ENCODE measurements around the gene PCSK1.
"Not testable (repeated sequence)": the region's sequence is repeated elsewhere in the genome, so short reads cannot be mapped to it uniquely, and the experiment has no call there.

PCSK1 gene

DNA sequence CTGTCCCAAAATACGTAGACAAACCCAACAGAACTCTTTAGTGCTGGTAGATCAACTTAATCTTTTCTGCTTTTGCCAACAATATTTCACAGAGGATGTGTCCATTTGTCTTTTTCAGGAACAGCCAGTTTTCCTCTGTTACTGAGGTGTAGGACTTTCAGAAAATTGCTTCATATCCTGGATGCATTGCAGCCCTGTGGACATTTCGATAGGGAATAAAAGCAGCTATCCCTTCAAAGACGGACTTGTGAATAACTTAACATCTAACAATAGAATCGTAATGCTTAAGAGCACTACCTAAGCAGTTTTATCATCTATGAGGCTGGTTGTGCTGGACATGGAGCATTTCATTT is 59.7 kb downstream of the PCSK1 start:
- no peak for DNase-seq

DNA sequence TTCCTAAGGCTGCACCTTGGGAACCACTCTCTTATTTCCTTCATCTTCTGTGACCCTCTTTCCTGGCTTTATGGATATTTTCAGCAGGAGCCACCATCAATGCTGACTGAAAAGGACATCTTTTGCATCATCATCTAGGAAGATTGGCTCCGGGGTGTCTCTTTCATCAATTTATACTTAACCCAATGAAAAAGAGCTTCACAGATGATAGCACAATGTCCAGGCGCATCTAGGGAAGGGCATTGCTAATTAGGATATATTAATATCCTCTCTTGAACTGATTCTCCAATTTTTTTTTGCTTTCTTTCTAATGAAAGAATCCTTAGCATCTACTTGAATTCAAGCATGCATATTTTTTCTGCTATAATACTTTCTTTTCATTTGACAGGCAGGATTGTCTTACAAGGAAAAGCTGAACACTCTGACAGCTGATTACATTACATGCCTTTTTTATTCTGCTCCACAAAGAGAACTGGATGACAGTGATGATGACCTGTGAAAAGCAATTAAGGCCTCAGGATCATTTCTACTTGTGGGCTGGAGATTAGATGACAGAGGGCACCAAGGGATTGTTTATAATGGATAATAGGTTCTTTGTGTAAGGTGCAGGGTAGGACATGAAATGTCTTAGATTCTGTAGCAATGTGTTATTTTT is 60.2 kb downstream of the PCSK1 start:
- no peak overlapping the region for H2BK12ac ChIP-seq (ENCODE audit: low read length in 2 of 2)
- no peak overlapping the region for H3K23ac ChIP-seq (ENCODE audit: low read length in 2 of 2)
- H3K18ac ChIP-seq (ENCODE audit: low read depth in 1 of 2, low read length in 2 of 2), result no peak overlapping the region
- no peak overlapping the region for H2AK5ac ChIP-seq (ENCODE audit: low read length, severe bottlenecking)
- no peak overlapping the region for H2BK120ac ChIP-seq (ENCODE audit: low read depth, low read length)
- WGBS, result no CpG with 5 or more reads among the region's 2 CpGs
- no peak overlapping the region for H2BK5ac ChIP-seq (ENCODE audit: low read depth, low read length, poor library complexity, severe bottlenecking)
- H3K27me3 ChIP-seq (ENCODE audit: control insufficient read depth in 1 of 2, insufficient read depth in 1 of 2, low read length in 2 of 2), result peaks cover 0 to 9% of the 10 kb centered on the region in 2 experiments
- no peak overlapping the region for H3K4me3 ChIP-seq (ENCODE audit: insufficient read depth in 1 of 2, low read depth in 1 of 2, low read length in 2 of 2)
- no peaks in the 10 kb centered on the region for H3K4me1 ChIP-seq (ENCODE audit: control insufficient read depth, insufficient read depth, low read depth, low read length)
- H3K27ac ChIP-seq (ENCODE audit: low read length, poor library complexity, severe bottlenecking), result no peak overlapping the region
- no peaks in the 10 kb centered on the region for H3K36me3 ChIP-seq (ENCODE audit: control insufficient read depth in 1 of 2, insufficient read depth in 2 of 2, low read depth in 1 of 2, low read length in 2 of 2)
- no peak overlapping the region for H2AFZ ChIP-seq (ENCODE audit: low read depth, low read length)
- no peak overlapping the region for H3K4ac ChIP-seq (ENCODE audit: low read depth in 1 of 2, low read length in 2 of 2)
- no peak overlapping the region for H3K9ac ChIP-seq (ENCODE audit: low read length)
- H3K14ac ChIP-seq (ENCODE audit: low read length in 2 of 2), result no peak overlapping the region
- DNase-seq, result no peak
- no peak overlapping the region for H2BK15ac ChIP-seq (ENCODE audit: low read depth, poor library complexity, severe bottlenecking)
- H4K8ac ChIP-seq (ENCODE audit: low read length), result no peak overlapping the region
- no peaks in the 10 kb centered on the region for H3K9me3 ChIP-seq (ENCODE audit: control insufficient read depth, low read length)
- no peak overlapping the region for H3K4me2 ChIP-seq (ENCODE audit: low read length, poor library complexity, severe bottlenecking)
- H3K79me1 ChIP-seq (replicated peaks; ENCODE audit: low read length, poor library complexity, severe bottlenecking), result no peaks in the 10 kb centered on the region
- no peak overlapping the region for H4K91ac ChIP-seq (ENCODE audit: low read length)

More for the DNA sequence above, 59.7 kb downstream of the PCSK1 start:
- Histone ChIP-seq H3K36me3 (ENCODE audit: control insufficient read depth in 1 of 2, insufficient read depth in 2 of 2, low read depth in 1 of 2, low read length in 2 of 2) (no peaks in the 10 kb centered on the region), H3K18ac (ENCODE audit: low read depth in 1 of 2, low read length in 2 of 2) (no peak overlapping the region), H3K9ac (ENCODE audit: low read length) (no peak overlapping the region), H2AK5ac (ENCODE audit: low read length, severe bottlenecking) (no peak overlapping the region), H3K27me3 (ENCODE audit: control insufficient read depth in 1 of 2, insufficient read depth in 1 of 2, low read length in 2 of 2) (peaks cover 0 to 9% of the 10 kb centered on the region in 2 experiments), H3K9me3 (ENCODE audit: control insufficient read depth, low read length) (no peaks in the 10 kb centered on the region), H3K27ac (ENCODE audit: low read length, poor library complexity, severe bottlenecking) (no peak overlapping the region), H2BK12ac (ENCODE audit: low read length in 2 of 2) (no peak overlapping the region), H2BK15ac (ENCODE audit: low read depth, poor library complexity, severe bottlenecking) (no peak overlapping the region), H3K79me1 (replicated peaks; ENCODE audit: low read length, poor library complexity, severe bottlenecking) (no peaks in the 10 kb centered on the region), H3K23ac (ENCODE audit: low read length in 2 of 2) (no peak overlapping the region), H4K8ac (ENCODE audit: low read length) (no peak overlapping the region), H3K4me3 (ENCODE audit: insufficient read depth in 1 of 2, low read depth in 1 of 2, low read length in 2 of 2) (no peak overlapping the region), H3K4me1 (ENCODE audit: control insufficient read depth, insufficient read depth, low read depth, low read length) (no peaks in the 10 kb centered on the region), H2BK120ac (ENCODE audit: low read depth, low read length) (no peak overlapping the region), H3K4ac (ENCODE audit: low read depth in 1 of 2, low read length in 2 of 2) (no peak overlapping the region), H4K91ac (ENCODE audit: low read length) (no peak overlapping the region), H3K4me2 (ENCODE audit: low read length, poor library complexity, severe bottlenecking) (no peak overlapping the region), H3K14ac (ENCODE audit: low read length in 2 of 2) (no peak overlapping the region), H2AFZ (ENCODE audit: low read depth, low read length) (no peak overlapping the region), H2BK5ac (ENCODE audit: low read depth, low read length, poor library complexity, severe bottlenecking) (no peak overlapping the region)
- 87% methylated on average over 4 of the region's 4 CpGs for WGBS

DNA sequence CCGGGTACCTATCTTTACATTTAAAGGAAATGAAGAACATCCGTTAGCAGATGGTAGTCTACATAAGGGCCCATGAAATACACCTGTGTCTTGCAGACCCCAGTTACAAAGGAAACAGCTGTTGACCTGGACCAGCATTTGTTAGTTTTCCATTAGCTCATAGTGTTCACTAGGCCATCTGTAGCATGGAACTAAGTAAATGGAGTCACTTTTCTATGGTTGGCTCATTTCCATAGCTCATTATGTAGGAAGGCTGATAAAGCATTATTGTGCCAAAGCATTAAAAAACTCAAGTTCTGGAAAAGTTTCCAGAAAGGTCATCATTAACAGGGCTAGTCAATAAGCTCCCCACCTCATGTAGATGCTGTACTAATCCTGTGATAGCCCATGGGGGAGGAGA is 62.1 kb downstream of the PCSK1 start:
- Histone ChIP-seq H3K4me2 (ENCODE audit: low read length, poor library complexity, severe bottlenecking) (no peak overlapping the region), H3K18ac (ENCODE audit: low read depth in 1 of 2, low read length in 2 of 2) (no peak overlapping the region), H4K8ac (ENCODE audit: low read length) (no peak overlapping the region), H3K27me3 (ENCODE audit: control insufficient read depth in 1 of 2, insufficient read depth in 1 of 2, low read length in 2 of 2) (peaks cover 0 to 9% of the 10 kb centered on the region in 2 experiments), H3K27ac (ENCODE audit: low read length, poor library complexity, severe bottlenecking) (no peak overlapping the region), H2BK12ac (ENCODE audit: low read length in 2 of 2) (no peak overlapping the region), H2AFZ (ENCODE audit: low read depth, low read length) (no peak overlapping the region), H3K9ac (ENCODE audit: low read length) (no peak overlapping the region), H3K14ac (ENCODE audit: low read length in 2 of 2) (no peak overlapping the region), H2BK120ac (ENCODE audit: low read depth, low read length) (no peak overlapping the region), H3K4me1 (ENCODE audit: control insufficient read depth, insufficient read depth, low read depth, low read length) (no peaks in the 10 kb centered on the region), H4K91ac (ENCODE audit: low read length) (no peak overlapping the region), H3K9me3 (ENCODE audit: control insufficient read depth, low read length) (no peaks in the 10 kb centered on the region), H2BK15ac (ENCODE audit: low read depth, poor library complexity, severe bottlenecking) (no peak overlapping the region), H3K36me3 (ENCODE audit: control insufficient read depth in 1 of 2, insufficient read depth in 2 of 2, low read depth in 1 of 2, low read length in 2 of 2) (no peaks in the 10 kb centered on the region), H3K79me1 (replicated peaks; ENCODE audit: low read length, poor library complexity, severe bottlenecking) (no peaks in the 10 kb centered on the region), H3K4ac (ENCODE audit: low read depth in 1 of 2, low read length in 2 of 2) (no peak overlapping the region), H3K4me3 (ENCODE audit: insufficient read depth in 1 of 2, low read depth in 1 of 2, low read length in 2 of 2) (no peak overlapping the region), H3K23ac (ENCODE audit: low read length in 2 of 2) (no peak overlapping the region), H2BK5ac (ENCODE audit: low read depth, low read length, poor library complexity, severe bottlenecking) (no peak overlapping the region), H2AK5ac (ENCODE audit: low read length, severe bottlenecking) (no peak overlapping the region)
- DNase-seq, result no peak
- 95% methylated on average over 2 of the region's 2 CpGs for WGBS

DNA sequence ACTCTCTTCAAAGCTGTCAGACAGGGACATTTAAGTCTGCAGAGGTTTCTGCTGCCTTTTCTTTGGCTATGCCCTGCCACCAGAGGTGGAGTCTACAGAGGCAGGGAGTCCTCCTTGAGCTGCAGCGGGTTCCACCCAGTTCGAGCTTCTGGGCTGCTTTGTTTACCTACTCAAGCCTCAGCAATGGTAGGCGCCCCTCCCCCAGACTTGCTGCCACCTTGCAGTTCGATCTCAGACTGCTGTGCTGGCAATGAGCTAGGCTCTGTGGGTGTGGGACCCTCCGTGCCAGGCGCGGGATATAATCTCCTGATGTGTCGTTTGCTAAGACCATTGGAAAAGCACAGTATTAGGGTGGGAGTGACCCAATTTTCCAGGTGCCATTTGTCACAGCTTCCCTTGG is 65.7 kb downstream of the PCSK1 start:
- not testable (repeated sequence) for H3K14ac ChIP-seq (ENCODE audit: low read length in 2 of 2); H2AFZ ChIP-seq (ENCODE audit: low read depth, low read length); H3K18ac ChIP-seq (ENCODE audit: low read depth in 1 of 2, low read length in 2 of 2); H3K4me1 ChIP-seq (ENCODE audit: control insufficient read depth, insufficient read depth, low read depth, low read length); H3K27ac ChIP-seq (ENCODE audit: low read length, poor library complexity, severe bottlenecking); H2BK15ac ChIP-seq (ENCODE audit: low read depth, poor library complexity, severe bottlenecking); DNase-seq; H3K4me2 ChIP-seq (ENCODE audit: low read length, poor library complexity, severe bottlenecking); H3K36me3 ChIP-seq (ENCODE audit: control insufficient read depth in 1 of 2, insufficient read depth in 2 of 2, low read depth in 1 of 2, low read length in 2 of 2); H4K91ac ChIP-seq (ENCODE audit: low read length); H3K4ac ChIP-seq (ENCODE audit: low read depth in 1 of 2, low read length in 2 of 2); H2AK5ac ChIP-seq (ENCODE audit: low read length, severe bottlenecking); H2BK12ac ChIP-seq (ENCODE audit: low read length in 2 of 2); H3K79me1 ChIP-seq (replicated peaks; ENCODE audit: low read length, poor library complexity, severe bottlenecking); H3K9me3 ChIP-seq (ENCODE audit: control insufficient read depth, low read length); H3K4me3 ChIP-seq (ENCODE audit: insufficient read depth in 1 of 2, low read depth in 1 of 2, low read length in 2 of 2); H3K27me3 ChIP-seq (ENCODE audit: control insufficient read depth in 1 of 2, insufficient read depth in 1 of 2, low read length in 2 of 2); H2BK5ac ChIP-seq (ENCODE audit: low read depth, low read length, poor library complexity, severe bottlenecking); H3K9ac ChIP-seq (ENCODE audit: low read length); H3K23ac ChIP-seq (ENCODE audit: low read length in 2 of 2); H4K8ac ChIP-seq (ENCODE audit: low read length); H2BK120ac ChIP-seq (ENCODE audit: low read depth, low read length)
- 91% methylated on average over 8 of the region's 8 CpGs for WGBS

All from mesenchymal stem cell (in vitro differentiated cells and primary cell).